Esophagus squamous epithelium (tissue), 5 donors: Measurements from ENCODE around the gene SUN5. TPM values are rescaled to one million over a fixed set of nuclear protein-coding genes. Genes with fewer than 3 reads are reported as not detected.

Experiments
- DNase-seq: peaks from one replicate; lab custom pipeline; 2025; lab: John Stamatoyannopoulos, UW
- H3K27ac ChIP-seq, 4 donors: fragments of 200-600 bp; sonication (generic); one replicate each; pipeline ENCODE4 v1.5.1; 2016 to 2019; ENCODE audit warnings: mild to moderate bottlenecking in 1 of 4
- H3K27me3 ChIP-seq, 4 donors: fragments of 200-600 bp; sonication (generic); 1 replicate in 3 of 4; 2 replicates in 1 of 4; pipeline versions ENCODE4 v1.5.1 to v1.6.0; 2017 to 2021; ENCODE audit warnings: antibody characterized with exemption in 1 of 4
- H3K36me3 ChIP-seq, 3 donors: fragments of 200-600 bp; sonication (generic); one replicate each; pipeline ENCODE4 v1.5.1; 2016 to 2019
- H3K4me1 ChIP-seq, 3 donors: fragments of 200-600 bp; sonication (generic); one replicate each; pipeline ENCODE4 v1.5.1; 2017 to 2019
- H3K4me3 ChIP-seq, 4 donors: fragments of 200-600 bp; sonication (generic); 1 replicate in 3 of 4; 2 replicates in 1 of 4; pipeline ENCODE4 v1.5.1; 2016 to 2019; ENCODE audit warnings: mild to moderate bottlenecking in 2 of 4, moderate library complexity in 1 of 4
- H3K9me3 ChIP-seq, 3 donors: fragments of 200-600 bp; sonication (generic); one replicate each; pipeline ENCODE4 v1.5.1; 2016 to 2019
- CTCF ChIP-seq, 6 experiments: fragments of 450-650 bp in 4 of 6; fragments of 200-600 bp in 2 of 6; sonication (generic) in 2 of 6; IDR thresholded peaks; one replicate each; pipeline ENCODE4 v1.5.1; 2016 to 2019; ENCODE audit warnings: antibody characterized with exemption in 6 of 6, mild to moderate bottlenecking in 4 of 6, moderate library complexity in 4 of 6
- POLR2A ChIP-seq, 4 donors: fragments of 450-650 bp; IDR thresholded peaks; one replicate each; pipeline ENCODE4 v1.6.1; 2017; ENCODE audit warnings: antibody characterized with exemption in 4 of 4, mild to moderate bottlenecking in 4 of 4, moderate library complexity in 3 of 4
- WGBS, 2 donors: methylation state at CpG; one replicate each; pipeline ENCODE4 v1.1.5; 2018; 5-methylcytosine and 5-hydroxymethylcytosine counted together
- intact Hi-C: fragments of 100-400 bp; cut with DNase I; formaldehyde crosslinking; loops from one replicate; pipeline ENCODE4 v1.15.0; 2022
- total RNA-seq, 4 donors: library from RNA; depleted of rRNA; stranded (reverse); fragments of >200 nt; gene quantifications; one replicate each; pipeline ENCODE4 v1.1.0, GENCODE V29; 2016
- donor health status: DM: yes; HTN: yes; CAD: no.

Gene SUN5
- total RNA-seq, 4 donors from 2014 or later: not detected

- 57 to 79% methylated on average over 2 to 3 of the region's 12 CpGs for WGBS, 2 donors
- Histone ChIP-seq H3K27me3 (peaks cover 0 to 86% (median 0%) of the 10 kb centered on the region in 4 donors), H3K4me1 (peaks cover 0 to 8% (median 0%) of the 10 kb centered on the region in 3 donors), H3K4me3 (no peak overlapping the region), H3K36me3 (no peaks in the 10 kb centered on the region), H3K9me3 (no peaks in the 10 kb centered on the region), H3K27ac (no peak overlapping the region)
- intact Hi-C loops: no loop called here
- TF ChIP-seq CTCF (IDR thresholded peaks at IDR 0.05) (no peak), POLR2A (IDR thresholded peaks at IDR 0.05) (no peak)
- DNase-seq: no peak
Measured at GRCh38 chr20:33013701-33014326, 9.6 kb upstream of the SUN5 start.

GRCh38 chr20:33012327-33013189 is 8.3 kb upstream of the SUN5 start:
- Histone ChIP-seq H3K4me1 (peaks cover 0 to 8% (median 0%) of the 10 kb centered on the region in 3 donors), H3K9me3 (no peaks in the 10 kb centered on the region), H3K36me3 (no peaks in the 10 kb centered on the region), H3K4me3 (no peak overlapping the region), H3K27me3 (peaks cover 0 to 78% (median 0%) of the 10 kb centered on the region in 4 donors), H3K27ac (no peak overlapping the region)
- intact Hi-C loops: no loop called here
- DNase-seq: no peak
- WGBS, 2 donors: 63 to 71% methylated on average over 6 to 7 of the region's 15 CpGs
- no peak for TF ChIP-seq CTCF (IDR thresholded peaks at IDR 0.05)
- no peak for TF ChIP-seq POLR2A (IDR thresholded peaks at IDR 0.05)

GRCh38 chr20:33010674-33011449 is 6.6 kb upstream of the SUN5 start:
- H3K9me3 ChIP-seq: no peaks in the 10 kb centered on the region
- no peaks in the 10 kb centered on the region for H3K36me3 ChIP-seq
- DNase-seq: no peak
- peaks cover 0 to 8% (median 0%) of the 10 kb centered on the region in 3 donors for H3K4me1 ChIP-seq
- no peak overlapping the region for H3K4me3 ChIP-seq
- intact Hi-C loops: no loop called here
- TF ChIP-seq CTCF (IDR thresholded peaks at IDR 0.05) (no peak), POLR2A (IDR thresholded peaks at IDR 0.05) (no peak)
- H3K27me3 ChIP-seq: peaks cover 0 to 63% (median 0%) of the 10 kb centered on the region in 4 donors
- H3K27ac ChIP-seq: no peak overlapping the region
- WGBS, 2 donors: 63 to 79% methylated on average over 2 to 4 of the region's 8 CpGs

GRCh38 chr20:33010133-33010504 is 5.9 kb upstream of the SUN5 start:
- no peak overlapping the region for H3K4me3 ChIP-seq
- intact Hi-C loops: no loop called here
- no peak overlapping the region for H3K27ac ChIP-seq
- 57 to 79% methylated on average over 2 of the region's 5 CpGs for WGBS, 2 donors
- DNase-seq: no peak
- H3K9me3 ChIP-seq: no peaks in the 10 kb centered on the region
- H3K4me1 ChIP-seq: peaks cover 0 to 8% (median 0%) of the 10 kb centered on the region in 3 donors
- no peaks in the 10 kb centered on the region for H3K36me3 ChIP-seq
- H3K27me3 ChIP-seq: peaks cover 0 to 56% (median 0%) of the 10 kb centered on the region in 4 donors
- TF ChIP-seq CTCF (IDR thresholded peaks at IDR 0.05): no peak
- no peak for TF ChIP-seq POLR2A (IDR thresholded peaks at IDR 0.05)
